ENCODE results near the gene FIGNL2.

DNA sequence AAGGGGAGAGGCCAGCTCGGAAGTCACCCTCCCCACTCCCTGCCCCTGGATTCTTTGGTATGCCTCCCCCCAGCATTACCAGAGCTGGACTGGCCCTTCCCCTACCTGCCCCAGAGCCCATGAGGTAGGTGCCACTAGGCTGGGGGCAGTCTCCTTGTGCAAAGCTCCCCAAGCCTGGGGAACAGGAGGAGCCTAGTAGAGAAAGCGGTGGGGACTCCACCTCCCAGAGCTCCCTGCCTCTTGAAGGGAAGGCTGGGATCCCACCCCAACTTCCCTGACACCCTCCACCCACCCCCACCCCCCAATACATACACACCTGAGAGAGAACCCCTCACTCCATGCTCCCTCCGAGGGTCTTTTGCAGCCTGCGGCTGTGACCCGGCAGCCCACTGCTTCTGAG lies 30.4 kb downstream of the FIGNL2 start:
- TF ChIP-seq, protein P1, sequence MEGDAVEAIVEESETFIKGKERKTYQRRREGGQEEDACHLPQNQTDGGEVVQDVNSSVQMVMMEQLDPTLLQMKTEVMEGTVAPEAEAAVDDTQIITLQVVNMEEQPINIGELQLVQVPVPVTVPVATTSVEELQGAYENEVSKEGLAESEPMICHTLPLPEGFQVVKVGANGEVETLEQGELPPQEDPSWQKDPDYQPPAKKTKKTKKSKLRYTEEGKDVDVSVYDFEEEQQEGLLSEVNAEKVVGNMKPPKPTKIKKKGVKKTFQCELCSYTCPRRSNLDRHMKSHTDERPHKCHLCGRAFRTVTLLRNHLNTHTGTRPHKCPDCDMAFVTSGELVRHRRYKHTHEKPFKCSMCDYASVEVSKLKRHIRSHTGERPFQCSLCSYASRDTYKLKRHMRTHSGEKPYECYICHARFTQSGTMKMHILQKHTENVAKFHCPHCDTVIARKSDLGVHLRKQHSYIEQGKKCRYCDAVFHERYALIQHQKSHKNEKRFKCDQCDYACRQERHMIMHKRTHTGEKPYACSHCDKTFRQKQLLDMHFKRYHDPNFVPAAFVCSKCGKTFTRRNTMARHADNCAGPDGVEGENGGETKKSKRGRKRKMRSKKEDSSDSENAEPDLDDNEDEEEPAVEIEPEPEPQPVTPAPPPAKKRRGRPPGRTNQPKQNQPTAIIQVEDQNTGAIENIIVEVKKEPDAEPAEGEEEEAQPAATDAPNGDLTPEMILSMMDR (IDR thresholded peaks at IDR 0.05), result no peak
- TF ChIP-seq POLR2A (IDR thresholded peaks at IDR 0.05), result no peak

Measured in body of pancreas (tissue), 4 donors.